GM23338 (cell line): ENCODE results near the gene DRD4. TPM values are rescaled to one million over a fixed set of nuclear protein-coding genes. Genes with fewer than 3 reads are reported as not detected.

ENCODE experiments used
- ATAC-seq: fragments of 200-7000 bp; cut with Tn5 transposase; 3 replicates; pipeline ENCODE4 v1.9.1; 2020
- DNase-seq: peaks from one replicate; pipeline ENCODE4 v3.0.0-alpha.2; 2015; ENCODE audit warnings: low spot score
- H2AFZ ChIP-seq: fragments of 200-600 bp; sonication (generic); 2 replicates; pipeline ENCODE4 v1.8.0; 2016; ENCODE audit warnings: antibody characterized with exemption, mild to moderate bottlenecking, moderate library complexity
- H3F3A ChIP-seq: fragments of 200-600 bp; sonication (generic); replicated peaks from 2 replicates; pipeline ENCODE4 v1.8.0; 2017; ENCODE audit warnings: antibody characterized with exemption, mixed run types, low read depth
- H3K27ac ChIP-seq: fragments of 200-600 bp; sonication (generic); 2 replicates; pipeline ENCODE4 v1.6.1; 2016; ENCODE audit warnings: low read depth
- H3K27me3 ChIP-seq: fragments of 200-600 bp; sonication (generic); 2 replicates; pipeline ENCODE4 v1.8.0; 2016; ENCODE audit warnings: mild to moderate bottlenecking, mixed run types, moderate library complexity; ENCODE audit not compliant: insufficient read depth
- H3K36me3 ChIP-seq: fragments of 200-600 bp; sonication (generic); 2 replicates; pipeline ENCODE4 v1.8.0; 2016; ENCODE audit warnings: mild to moderate bottlenecking; ENCODE audit not compliant: insufficient read depth
- H3K4me1 ChIP-seq: fragments of 200-600 bp; sonication (generic); 2 replicates; pipeline ENCODE4 v1.8.0; 2016; ENCODE audit warnings: mild to moderate bottlenecking, moderate library complexity; ENCODE audit not compliant: insufficient read depth
- H3K4me2 ChIP-seq: fragments of 200-600 bp; sonication (generic); 2 replicates; pipeline ENCODE4 v1.7.1; 2017; ENCODE audit warnings: mixed run types
- H3K4me3 ChIP-seq: fragments of 200-600 bp; sonication (generic); 2 replicates; pipeline ENCODE4 v1.6.1; 2016; ENCODE audit warnings: mixed run types
- H3K79me2 ChIP-seq: fragments of 200-600 bp; sonication (generic); replicated peaks from 2 replicates; pipeline ENCODE4 v1.8.0; 2017; ENCODE audit warnings: mild to moderate bottlenecking; ENCODE audit not compliant: insufficient read depth
- H3K9me2 ChIP-seq: fragments of 200-600 bp; sonication (generic); 2 replicates; pipeline ENCODE4 v1.8.0; 2017; ENCODE audit not compliant: insufficient read depth
- H4K20me1 ChIP-seq: fragments of 200-600 bp; sonication (generic); replicated peaks from 2 replicates; pipeline ENCODE4 v1.8.0; 2017; ENCODE audit warnings: mild to moderate bottlenecking; ENCODE audit not compliant: insufficient read depth
- H3K27ac Mint-ChIP-seq: 2 replicates; pipeline ENCODE4 v1.8.0; 2020; ENCODE audit warnings: inconsistent platforms, mild to moderate bottlenecking, moderate library complexity, mixed read lengths
- H3K27me3 Mint-ChIP-seq: 3 replicates; pipeline ENCODE4 v1.8.0; 2022; ENCODE audit warnings: low read depth, mild to moderate bottlenecking, moderate library complexity, mixed read lengths, inconsistent platforms; ENCODE audit not compliant: insufficient read depth, poor library complexity
- H3K36me3 Mint-ChIP-seq: 3 replicates; pipeline ENCODE4 v1.8.0; 2021; ENCODE audit warnings: low read depth, mild to moderate bottlenecking, inconsistent platforms, moderate library complexity, mixed read lengths
- H3K4me1 Mint-ChIP-seq: 3 replicates; pipeline ENCODE4 v1.8.0; 2020; ENCODE audit warnings: mild to moderate bottlenecking, inconsistent platforms, mixed read lengths
- H3K4me3 Mint-ChIP-seq: 3 replicates; pipeline ENCODE4 v1.8.0; 2021; ENCODE audit warnings: moderate library complexity, mild to moderate bottlenecking, inconsistent platforms, mixed read lengths
- H3K9me3 Mint-ChIP-seq: 3 replicates; pipeline ENCODE4 v1.8.0; 2020; ENCODE audit warnings: moderate library complexity, mild to moderate bottlenecking, inconsistent platforms, mixed read lengths
- CREB1 ChIP-seq: fragments of 250-450 bp; sonication (Bioruptor Pico); IDR thresholded peaks from 2 replicates; pipeline ENCODE4 v1.5.0; 2020; ENCODE audit warnings: low read depth, mild to moderate bottlenecking, moderate library complexity
- EZH2 ChIP-seq: fragments of 200-600 bp; sonication (generic); IDR thresholded peaks from one replicate; pipeline ENCODE4 v1.8.0; 2017; ENCODE audit warnings: antibody characterized with exemption, mild to moderate bottlenecking, low read depth; ENCODE audit not compliant: unreplicated experiment
- EZH2phosphoT487 ChIP-seq: fragments of 200-600 bp; sonication (generic); IDR thresholded peaks from one replicate; pipeline ENCODE4 v1.8.1; 2018; ENCODE audit warnings: antibody characterized with exemption; ENCODE audit not compliant: unreplicated experiment
- JUNB ChIP-seq: IDR thresholded peaks from one replicate; pipeline ENCODE4 v1.6.1; 2016; ENCODE audit warnings: antibody characterized with exemption; ENCODE audit not compliant: unreplicated experiment
- NANOG ChIP-seq: IDR thresholded peaks from 2 replicates; pipeline ENCODE4 v1.6.1; 2016; ENCODE audit warnings: antibody characterized with exemption, borderline replicate concordance
- POLR2AphosphoS5 ChIP-seq: IDR thresholded peaks from 2 replicates; pipeline ENCODE4 v1.6.1; 2016; ENCODE audit warnings: antibody characterized with exemption, low read depth
- STAT1 ChIP-seq: IDR thresholded peaks from one replicate; pipeline ENCODE4 v1.6.1; 2016; ENCODE audit warnings: antibody characterized with exemption; ENCODE audit not compliant: unreplicated experiment
- ZNF114 ChIP-seq: fragments of 250-450 bp; sonication (Bioruptor Pico); IDR thresholded peaks from 2 replicates; pipeline ENCODE4 v1.5.0; 2020; ENCODE audit warnings: mild to moderate bottlenecking, moderate library complexity
- ZNF331 ChIP-seq: fragments of 250-450 bp; sonication (Bioruptor Pico); IDR thresholded peaks from 2 replicates; pipeline ENCODE4 v1.5.0; 2020; ENCODE audit warnings: low read depth, mild to moderate bottlenecking, moderate library complexity
- polyA plus RNA-seq: library from polyadenylated mRNA; unstranded; fragments of >200 nt; fragmentation: Nextera tagmentation; extraction: Ambion mirVana; gene quantifications from 2 replicates; pipeline ENCODE4 v1.2.1, GENCODE V29; 2016
- total RNA-seq: library from RNA; depleted of rRNA; stranded (reverse); fragments of >200 nt; shearing (Covaris generic); gene quantifications from 2 replicates; pipeline ENCODE4 v1.2.3, GENCODE V29; 2014
- TF ChIP-seq, protein P1 (sequence below), 2 experiments: fragments of 200-600 bp in 1 of 2; sonication (generic) in 1 of 2; conservative IDR thresholded peaks; 2 replicates each; pipeline versions ENCODE4 v1.5.1 to v1.6.1; 2016 to 2017; ENCODE audit warnings: antibody characterized with exemption in 2 of 2, low read depth in 2 of 2, mild to moderate bottlenecking in 2 of 2, moderate library complexity in 1 of 2
- TF ChIP-seq, protein P2 (sequence below): IDR thresholded peaks from 2 replicates; pipeline ENCODE4 v1.6.1; 2016; ENCODE audit warnings: antibody characterized with exemption
- TF ChIP-seq, protein P3 (sequence below): IDR thresholded peaks from one replicate; pipeline ENCODE4 v1.6.1; 2018; ENCODE audit warnings: antibody characterized with exemption; ENCODE audit not compliant: unreplicated experiment

The DRD4 gene
- total and polyA plus RNA-seq, 2 experiments from 2014 or later = 1.0 to 1.8 TPM

DNA sequence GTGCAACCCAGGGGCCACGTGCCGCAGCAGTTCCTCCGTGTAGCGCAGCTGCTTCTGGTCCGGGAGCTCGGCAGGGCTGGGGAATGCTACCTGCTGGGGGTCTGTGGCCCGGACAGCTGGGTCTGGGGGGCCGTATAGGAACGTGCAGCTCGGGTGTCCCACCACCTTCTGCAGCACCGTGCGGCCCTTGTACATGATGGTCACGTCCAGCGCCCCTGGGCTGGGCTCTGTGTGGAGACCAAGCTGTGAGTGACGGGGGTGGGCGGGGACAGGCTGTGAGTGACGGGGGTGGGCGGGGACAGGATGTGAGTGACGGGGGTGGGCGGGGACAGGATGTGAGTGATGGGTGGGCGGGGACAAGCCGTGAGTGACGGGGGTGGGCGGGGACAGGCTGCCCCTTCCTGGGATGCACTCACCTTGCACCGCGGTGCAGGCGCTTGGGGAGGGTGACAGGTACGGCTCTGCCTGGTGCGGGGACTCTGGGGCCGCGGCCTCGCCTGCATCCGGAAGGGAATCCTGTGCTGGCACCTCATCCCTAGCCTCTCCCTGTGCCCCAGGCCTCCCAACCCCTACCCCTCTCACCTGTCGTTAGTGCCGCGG is 23.6 kb upstream of the DRD4 start (continued):
- TF ChIP-seq ZNF114 (CRISPR knock-in tag) (no peak), JUNB (no peak), EZH2phosphoT487 (no peak), EZH2 (no peak)

DNA sequence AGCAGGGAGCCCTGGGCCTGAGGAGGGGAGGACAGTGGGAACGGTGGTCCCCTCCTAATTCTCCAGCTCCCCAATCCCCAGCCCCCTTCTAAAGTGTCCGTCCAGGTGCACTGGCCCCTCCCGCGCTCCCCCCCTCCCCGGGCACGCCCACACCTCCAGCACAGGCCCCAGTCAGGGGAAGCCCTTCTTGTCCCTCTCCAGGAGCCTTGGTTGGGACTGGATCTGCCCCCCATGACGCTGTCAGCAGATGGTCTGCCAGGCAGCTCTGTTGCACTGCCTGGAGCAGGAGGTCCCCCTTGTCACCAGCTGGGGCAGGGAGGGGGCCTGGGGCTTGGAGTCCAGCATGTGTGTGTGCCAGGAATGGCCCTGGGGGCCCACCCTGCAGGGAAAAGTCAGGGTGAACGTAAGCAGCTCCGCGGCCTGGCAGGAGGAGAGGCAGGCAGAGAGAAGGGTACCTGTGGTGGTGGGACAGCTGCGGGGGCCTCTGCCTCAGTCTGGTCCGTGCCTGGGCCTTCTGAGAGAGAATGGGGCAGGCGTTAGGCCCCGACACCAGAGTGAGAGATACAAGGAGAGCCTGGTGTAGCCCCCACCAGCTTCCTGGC is 22.9 kb upstream of the DRD4 start:
- H3K4me3 Mint-ChIP-seq = peak overlapping the region; percentile 49; the same call in 2 of the 3 replicates
- H3K4me1 ChIP-seq = peaks cover 11% of the 10 kb centered on the region; the same call in 1 of the 2 replicates
- peaks cover 5% of the 10 kb centered on the region for H3K4me1 Mint-ChIP-seq
- ATAC-seq = no peak
- peaks cover 10% of the 10 kb centered on the region for H3K27me3 Mint-ChIP-seq
- no peaks in the 10 kb centered on the region for H3K79me2 ChIP-seq
- H3K4me2 ChIP-seq = peak overlapping the region; percentile 72; the same call in 1 of the 2 replicates
- no peaks in the 10 kb centered on the region for H3K9me2 ChIP-seq
- H3K9me3 Mint-ChIP-seq = no peaks in the 10 kb centered on the region
- H3F3A ChIP-seq = peaks cover 36% of the 10 kb centered on the region
- peaks cover 18% of the 10 kb centered on the region; the same call in 1 of the 2 replicates for H4K20me1 ChIP-seq
- H3K4me3 ChIP-seq = 0 out of 2 replicates have a peak overlapping the region, but pooled peaks have one; percentile 40
- no peak overlapping the region for H3K27ac Mint-ChIP-seq
- H2AFZ ChIP-seq = no peak overlapping the region
- peaks cover 22% of the 10 kb centered on the region for H3K36me3 Mint-ChIP-seq
- no peak for DNase-seq
- no peaks in the 10 kb centered on the region for H3K36me3 ChIP-seq
- no peaks in the 10 kb centered on the region for H3K27me3 ChIP-seq
- no peak overlapping the region for H3K27ac ChIP-seq
- TF ChIP-seq NANOG (no peak), STAT1 (no peak), EZH2 (no peak), POLR2AphosphoS5 (no peak; the same call in 1 of the 2 replicates), CREB1 (CRISPR knock-in tag) (no peak), ZNF114 (CRISPR knock-in tag) (no peak), ZNF331 (no peak), JUNB (no peak)
- TF ChIP-seq, protein P1, sequence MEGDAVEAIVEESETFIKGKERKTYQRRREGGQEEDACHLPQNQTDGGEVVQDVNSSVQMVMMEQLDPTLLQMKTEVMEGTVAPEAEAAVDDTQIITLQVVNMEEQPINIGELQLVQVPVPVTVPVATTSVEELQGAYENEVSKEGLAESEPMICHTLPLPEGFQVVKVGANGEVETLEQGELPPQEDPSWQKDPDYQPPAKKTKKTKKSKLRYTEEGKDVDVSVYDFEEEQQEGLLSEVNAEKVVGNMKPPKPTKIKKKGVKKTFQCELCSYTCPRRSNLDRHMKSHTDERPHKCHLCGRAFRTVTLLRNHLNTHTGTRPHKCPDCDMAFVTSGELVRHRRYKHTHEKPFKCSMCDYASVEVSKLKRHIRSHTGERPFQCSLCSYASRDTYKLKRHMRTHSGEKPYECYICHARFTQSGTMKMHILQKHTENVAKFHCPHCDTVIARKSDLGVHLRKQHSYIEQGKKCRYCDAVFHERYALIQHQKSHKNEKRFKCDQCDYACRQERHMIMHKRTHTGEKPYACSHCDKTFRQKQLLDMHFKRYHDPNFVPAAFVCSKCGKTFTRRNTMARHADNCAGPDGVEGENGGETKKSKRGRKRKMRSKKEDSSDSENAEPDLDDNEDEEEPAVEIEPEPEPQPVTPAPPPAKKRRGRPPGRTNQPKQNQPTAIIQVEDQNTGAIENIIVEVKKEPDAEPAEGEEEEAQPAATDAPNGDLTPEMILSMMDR (conservative IDR thresholded peaks at IDR 0.05; ENCODE audit: low read depth in 2 of 2) = no peak
- TF ChIP-seq, protein P2, sequence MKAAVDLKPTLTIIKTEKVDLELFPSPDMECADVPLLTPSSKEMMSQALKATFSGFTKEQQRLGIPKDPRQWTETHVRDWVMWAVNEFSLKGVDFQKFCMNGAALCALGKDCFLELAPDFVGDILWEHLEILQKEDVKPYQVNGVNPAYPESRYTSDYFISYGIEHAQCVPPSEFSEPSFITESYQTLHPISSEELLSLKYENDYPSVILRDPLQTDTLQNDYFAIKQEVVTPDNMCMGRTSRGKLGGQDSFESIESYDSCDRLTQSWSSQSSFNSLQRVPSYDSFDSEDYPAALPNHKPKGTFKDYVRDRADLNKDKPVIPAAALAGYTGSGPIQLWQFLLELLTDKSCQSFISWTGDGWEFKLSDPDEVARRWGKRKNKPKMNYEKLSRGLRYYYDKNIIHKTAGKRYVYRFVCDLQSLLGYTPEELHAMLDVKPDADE = no peak
- TF ChIP-seq, protein P3, sequence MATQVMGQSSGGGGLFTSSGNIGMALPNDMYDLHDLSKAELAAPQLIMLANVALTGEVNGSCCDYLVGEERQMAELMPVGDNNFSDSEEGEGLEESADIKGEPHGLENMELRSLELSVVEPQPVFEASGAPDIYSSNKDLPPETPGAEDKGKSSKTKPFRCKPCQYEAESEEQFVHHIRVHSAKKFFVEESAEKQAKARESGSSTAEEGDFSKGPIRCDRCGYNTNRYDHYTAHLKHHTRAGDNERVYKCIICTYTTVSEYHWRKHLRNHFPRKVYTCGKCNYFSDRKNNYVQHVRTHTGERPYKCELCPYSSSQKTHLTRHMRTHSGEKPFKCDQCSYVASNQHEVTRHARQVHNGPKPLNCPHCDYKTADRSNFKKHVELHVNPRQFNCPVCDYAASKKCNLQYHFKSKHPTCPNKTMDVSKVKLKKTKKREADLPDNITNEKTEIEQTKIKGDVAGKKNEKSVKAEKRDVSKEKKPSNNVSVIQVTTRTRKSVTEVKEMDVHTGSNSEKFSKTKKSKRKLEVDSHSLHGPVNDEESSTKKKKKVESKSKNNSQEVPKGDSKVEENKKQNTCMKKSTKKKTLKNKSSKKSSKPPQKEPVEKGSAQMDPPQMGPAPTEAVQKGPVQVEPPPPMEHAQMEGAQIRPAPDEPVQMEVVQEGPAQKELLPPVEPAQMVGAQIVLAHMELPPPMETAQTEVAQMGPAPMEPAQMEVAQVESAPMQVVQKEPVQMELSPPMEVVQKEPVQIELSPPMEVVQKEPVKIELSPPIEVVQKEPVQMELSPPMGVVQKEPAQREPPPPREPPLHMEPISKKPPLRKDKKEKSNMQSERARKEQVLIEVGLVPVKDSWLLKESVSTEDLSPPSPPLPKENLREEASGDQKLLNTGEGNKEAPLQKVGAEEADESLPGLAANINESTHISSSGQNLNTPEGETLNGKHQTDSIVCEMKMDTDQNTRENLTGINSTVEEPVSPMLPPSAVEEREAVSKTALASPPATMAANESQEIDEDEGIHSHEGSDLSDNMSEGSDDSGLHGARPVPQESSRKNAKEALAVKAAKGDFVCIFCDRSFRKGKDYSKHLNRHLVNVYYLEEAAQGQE = no peak
